ENCODE measurements around the gene CDH4.

The CDH4 gene

GRCh38 chr20:61916318-61916891 lies 664.3 kb downstream of the CDH4 start:
- DNase-seq (ENCODE audit: low read depth), result no peak

GRCh38 chr20:61917474-61918145 lies 665.5 kb downstream of the CDH4 start:
- DNase-seq (ENCODE audit: low read depth), result no peak

- DNase-seq (ENCODE audit: low read depth), result no peak
Observed at GRCh38 chr20:61918548-61918947, 666.5 kb downstream of the CDH4 start.

- DNase-seq (ENCODE audit: low read depth), result no peak
Observed at GRCh38 chr20:61919239-61919638, 667.2 kb downstream of the CDH4 start.

- no peak for DNase-seq (ENCODE audit: low read depth)
Observed at GRCh38 chr20:61919675-61920365, 667.8 kb downstream of the CDH4 start.

GRCh38 chr20:61922411-61922810 lies 670.4 kb downstream of the CDH4 start:
- no peak for DNase-seq (ENCODE audit: low read depth)

- no peak for DNase-seq (ENCODE audit: low read depth)
Observed at GRCh38 chr20:61922936-61923335, 670.9 kb downstream of the CDH4 start.

GRCh38 chr20:61923371-61924166 lies 671.5 kb downstream of the CDH4 start:
- DNase-seq (ENCODE audit: low read depth), result no peak

- DNase-seq (ENCODE audit: low read depth), result no peak
Observed at GRCh38 chr20:61924211-61924857, 672.3 kb downstream of the CDH4 start.

GRCh38 chr20:61924858-61925554 lies 672.9 kb downstream of the CDH4 start:
- DNase-seq (ENCODE audit: low read depth), result no peak

GRCh38 chr20:61925555-61926252 lies 673.6 kb downstream of the CDH4 start:
- DNase-seq (ENCODE audit: low read depth), result no peak

- no peak for DNase-seq (ENCODE audit: low read depth)
Observed at GRCh38 chr20:61926253-61926613, 674.2 kb downstream of the CDH4 start.

- DNase-seq (ENCODE audit: low read depth), result no peak
Observed at GRCh38 chr20:61926796-61927192, 674.7 kb downstream of the CDH4 start.

GRCh38 chr20:61927193-61927825 lies 675.2 kb downstream of the CDH4 start:
- DNase-seq (ENCODE audit: low read depth), result no peak

GRCh38 chr20:61927826-61928541 lies 675.9 kb downstream of the CDH4 start:
- DNase-seq (ENCODE audit: low read depth), result no peak

- no peak for DNase-seq (ENCODE audit: low read depth)
Observed at GRCh38 chr20:61929561-61929960, 677.5 kb downstream of the CDH4 start.

- no peak for DNase-seq (ENCODE audit: low read depth)
Observed at GRCh38 chr20:61929971-61930666, 678.1 kb downstream of the CDH4 start.

- DNase-seq (ENCODE audit: low read depth), result no peak
Observed at GRCh38 chr20:61930776-61931475, 678.9 kb downstream of the CDH4 start.
